Chondrocyte (in vitro differentiated cells): ENCODE data around the gene SEMA4B. TPM values are rescaled to one million over a fixed set of nuclear protein-coding genes. Genes with fewer than 3 reads are reported as not detected.
"Not testable (repeated sequence)": the region's sequence is repeated elsewhere in the genome, so short reads cannot be mapped to it uniquely, and the experiment has no call there.

Source experiments
- DNase-seq: peaks from one replicate; pipeline ENCODE4 v3.0.0; 2021; ENCODE audit warnings: mixed read lengths, low spot score
- H3K27ac Mint-ChIP-seq: one replicate; pipeline ENCODE4 v1.8.0; 2021; ENCODE audit warnings: mild to moderate bottlenecking, moderate library complexity, mixed read lengths; ENCODE audit not compliant: unreplicated experiment
- H3K27me3 Mint-ChIP-seq: 2 replicates; pipeline ENCODE4 v1.8.0; 2021; ENCODE audit warnings: low read depth, mixed read lengths
- H3K36me3 Mint-ChIP-seq: 2 replicates; pipeline ENCODE4 v1.8.0; 2021; ENCODE audit warnings: low read depth, mixed read lengths
- H3K4me1 Mint-ChIP-seq: 2 replicates; pipeline ENCODE4 v1.8.0; 2021; ENCODE audit warnings: low read depth, mild to moderate bottlenecking, mixed read lengths
- H3K4me3 Mint-ChIP-seq: one replicate; pipeline ENCODE4 v1.8.0; 2021; ENCODE audit warnings: mild to moderate bottlenecking, moderate library complexity, mixed read lengths; ENCODE audit not compliant: unreplicated experiment
- H3K9me3 Mint-ChIP-seq: 2 replicates; pipeline ENCODE4 v1.8.0; 2021; ENCODE audit warnings: low read depth, mixed read lengths
- CTCF ChIP-seq: fragments of 200-600 bp; sonication (generic); IDR thresholded peaks from 2 replicates; pipeline ENCODE4 v1.5.0; 2021; ENCODE audit warnings: antibody characterized with exemption, mild to moderate bottlenecking, moderate library complexity
- total RNA-seq: library from RNA; stranded (reverse); gene quantifications from 3 replicates; pipeline ENCODE4 v1.2.1, GENCODE V29; 2021

Gene SEMA4B
- total RNA-seq, 1 donor from 2014 or later = 10.5 TPM

- TF ChIP-seq CTCF = no peak
- Mint-ChIP-seq H3K4me3 (no peak overlapping the region), H3K36me3 (peaks cover 24% of the 10 kb centered on the region), H3K4me1 (peaks cover 34% of the 10 kb centered on the region), H3K27ac (no peak overlapping the region), H3K9me3 (no peaks in the 10 kb centered on the region), H3K27me3 (no peaks in the 10 kb centered on the region)
- no peak for DNase-seq
Measured at GRCh38 chr15:90271459-90272166, 70.5 kb downstream of the SEMA4B start.

- H3K4me3 Mint-ChIP-seq, H3K9me3 Mint-ChIP-seq, H3K4me1 Mint-ChIP-seq, H3K27me3 Mint-ChIP-seq, DNase-seq, H3K36me3 Mint-ChIP-seq, H3K27ac Mint-ChIP-seq: not testable (repeated sequence)
Measured at GRCh38 chr15:90278467-90278866, 77.3 kb downstream of the SEMA4B start.

Other genes with a start within 250 kb of the SEMA4B start
- 6.7 to 14.4 TPM (median 12.9 TPM) in 3 replicates for gene ZNF710, start 200.0 kb upstream of the SEMA4B start, total RNA-seq
- 115 to 126 TPM (median 125 TPM) in 3 replicates for gene IDH2, start 98.9 kb upstream of the SEMA4B start, total RNA-seq
- gene CIB1, start 32.6 kb downstream of the SEMA4B start, total RNA-seq = 40.2 to 42.4 TPM (median 40.9 TPM) in 3 replicates
- gene GDPGP1, start 32.9 kb downstream of the SEMA4B start, total RNA-seq = 4.8 to 5.8 TPM (median 5.5 TPM) in 3 replicates
- gene TTLL13, start 48.2 kb downstream of the SEMA4B start, total RNA-seq = 0.69 TPM in 1 of 3 replicates, not detected in the others
- gene NGRN, start 64.3 kb downstream of the SEMA4B start, total RNA-seq = 87.3 to 116 TPM (median 94.0 TPM) in 3 replicates
- 3.2 to 4.8 TPM (median 3.3 TPM) in 3 replicates for gene ZNF774, start 151.0 kb downstream of the SEMA4B start, total RNA-seq
- gene IQGAP1, start 186.9 kb downstream of the SEMA4B start, total RNA-seq = 206 to 214 TPM (median 209 TPM) in 3 replicates